K562 (cell line): ENCODE measurements around the gene SCAPER.

Experiments used
- STAT5B ChIP-seq: fragments of 250-450 bp; sonication (Bioruptor Pico); IDR thresholded peaks from 2 replicates; pipeline ENCODE4 v1.8.0; 2021; ENCODE audit warnings: mild to moderate bottlenecking, inconsistent platforms
- TEAD4 ChIP-seq, 2 experiments: sonication (generic) in 1 of 2; formaldehyde crosslinking in 1 of 2; IDR thresholded peaks; 2 replicates each; pipeline versions ENCODE4 v1.6.1 to v1.8.0; 2012 to 2022; ENCODE audit warnings: borderline replicate concordance in 1 of 2, inconsistent platforms in 1 of 2, low read length in 1 of 2, mild to moderate bottlenecking in 1 of 2, missing genetic modification reagents in 1 of 2
- ZC3H4 ChIP-seq: sonication (generic); formaldehyde crosslinking; IDR thresholded peaks from 2 replicates; pipeline ENCODE4 v1.9.0; 2021; ENCODE audit warnings: missing genetic modification reagents, borderline replicate concordance
- TF ChIP-seq, protein P1 (sequence below), 3 experiments: IDR thresholded peaks in 2 of 3; conservative IDR thresholded peaks in 1 of 3; 2 replicates each; pipeline ENCODE4 v1.5.1; 2011 to 2012; ENCODE audit warnings: low read length in 3 of 3, mild to moderate bottlenecking in 3 of 3, control low read depth in 2 of 3, improper control_type of control experiment in 1 of 3, inconsistent platforms in 1 of 3, low read depth in 1 of 3, mixed read lengths in 1 of 3, moderate library complexity in 1 of 3; ENCODE audit not compliant: insufficient read depth in 2 of 3
- TF ChIP-seq, protein P2 (sequence below): sonication (generic); formaldehyde crosslinking; IDR thresholded peaks from 2 replicates; pipeline ENCODE4 v1.8.0; 2022; ENCODE audit warnings: mild to moderate bottlenecking, missing genetic modification reagents, borderline replicate concordance
- TF ChIP-seq, protein P3 (sequence below): fragments of 450-650 bp; formaldehyde crosslinking; conservative IDR thresholded peaks from 2 replicates; pipeline ENCODE4 v1.4.0; 2022; ENCODE audit warnings: mild to moderate bottlenecking, missing genetic modification characterization

DNA sequence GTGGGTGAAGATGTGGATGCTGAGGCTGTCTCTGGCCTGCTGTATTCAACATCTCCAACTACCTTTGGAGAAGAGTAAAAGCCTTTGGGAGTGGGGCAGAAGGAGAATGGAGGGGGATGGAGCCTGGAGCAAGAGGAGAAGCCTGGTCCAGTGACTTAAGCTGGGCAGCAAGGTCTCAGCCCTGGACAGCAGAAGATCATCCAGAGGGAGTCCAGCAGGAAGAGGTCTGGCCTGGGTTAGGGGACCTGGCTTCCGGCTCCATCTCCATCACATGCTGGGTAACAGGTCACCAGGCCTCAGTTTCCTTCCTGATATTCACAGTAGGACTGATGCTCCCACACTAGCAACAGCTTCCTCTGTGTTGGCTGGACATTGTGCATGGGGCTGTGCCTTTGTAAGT, 572.3 kb downstream of the SCAPER start:
- TF ChIP-seq, protein P1, sequence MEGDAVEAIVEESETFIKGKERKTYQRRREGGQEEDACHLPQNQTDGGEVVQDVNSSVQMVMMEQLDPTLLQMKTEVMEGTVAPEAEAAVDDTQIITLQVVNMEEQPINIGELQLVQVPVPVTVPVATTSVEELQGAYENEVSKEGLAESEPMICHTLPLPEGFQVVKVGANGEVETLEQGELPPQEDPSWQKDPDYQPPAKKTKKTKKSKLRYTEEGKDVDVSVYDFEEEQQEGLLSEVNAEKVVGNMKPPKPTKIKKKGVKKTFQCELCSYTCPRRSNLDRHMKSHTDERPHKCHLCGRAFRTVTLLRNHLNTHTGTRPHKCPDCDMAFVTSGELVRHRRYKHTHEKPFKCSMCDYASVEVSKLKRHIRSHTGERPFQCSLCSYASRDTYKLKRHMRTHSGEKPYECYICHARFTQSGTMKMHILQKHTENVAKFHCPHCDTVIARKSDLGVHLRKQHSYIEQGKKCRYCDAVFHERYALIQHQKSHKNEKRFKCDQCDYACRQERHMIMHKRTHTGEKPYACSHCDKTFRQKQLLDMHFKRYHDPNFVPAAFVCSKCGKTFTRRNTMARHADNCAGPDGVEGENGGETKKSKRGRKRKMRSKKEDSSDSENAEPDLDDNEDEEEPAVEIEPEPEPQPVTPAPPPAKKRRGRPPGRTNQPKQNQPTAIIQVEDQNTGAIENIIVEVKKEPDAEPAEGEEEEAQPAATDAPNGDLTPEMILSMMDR (IDR thresholded peaks at IDR 0.05 in 2 of 3, conservative IDR thresholded peaks at IDR 0.05 in 1 of 3; ENCODE audit: insufficient read depth in 2 of 3, low read depth in 1 of 3, low read length in 3 of 3) = no peak
- TF ChIP-seq, protein P2, sequence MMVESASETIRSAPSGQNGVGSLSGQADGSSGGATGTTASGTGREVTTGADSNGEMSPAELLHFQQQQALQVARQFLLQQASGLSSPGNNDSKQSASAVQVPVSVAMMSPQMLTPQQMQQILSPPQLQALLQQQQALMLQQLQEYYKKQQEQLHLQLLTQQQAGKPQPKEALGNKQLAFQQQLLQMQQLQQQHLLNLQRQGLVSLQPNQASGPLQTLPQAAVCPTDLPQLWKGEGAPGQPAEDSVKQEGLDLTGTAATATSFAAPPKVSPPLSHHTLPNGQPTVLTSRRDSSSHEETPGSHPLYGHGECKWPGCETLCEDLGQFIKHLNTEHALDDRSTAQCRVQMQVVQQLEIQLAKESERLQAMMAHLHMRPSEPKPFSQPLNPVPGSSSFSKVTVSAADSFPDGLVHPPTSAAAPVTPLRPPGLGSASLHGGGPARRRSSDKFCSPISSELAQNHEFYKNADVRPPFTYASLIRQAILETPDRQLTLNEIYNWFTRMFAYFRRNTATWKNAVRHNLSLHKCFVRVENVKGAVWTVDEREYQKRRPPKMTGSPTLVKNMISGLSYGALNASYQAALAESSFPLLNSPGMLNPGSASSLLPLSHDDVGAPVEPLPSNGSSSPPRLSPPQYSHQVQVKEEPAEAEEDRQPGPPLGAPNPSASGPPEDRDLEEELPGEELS (CRISPR knock-in tag) = no peak
- TF ChIP-seq, protein P3, sequence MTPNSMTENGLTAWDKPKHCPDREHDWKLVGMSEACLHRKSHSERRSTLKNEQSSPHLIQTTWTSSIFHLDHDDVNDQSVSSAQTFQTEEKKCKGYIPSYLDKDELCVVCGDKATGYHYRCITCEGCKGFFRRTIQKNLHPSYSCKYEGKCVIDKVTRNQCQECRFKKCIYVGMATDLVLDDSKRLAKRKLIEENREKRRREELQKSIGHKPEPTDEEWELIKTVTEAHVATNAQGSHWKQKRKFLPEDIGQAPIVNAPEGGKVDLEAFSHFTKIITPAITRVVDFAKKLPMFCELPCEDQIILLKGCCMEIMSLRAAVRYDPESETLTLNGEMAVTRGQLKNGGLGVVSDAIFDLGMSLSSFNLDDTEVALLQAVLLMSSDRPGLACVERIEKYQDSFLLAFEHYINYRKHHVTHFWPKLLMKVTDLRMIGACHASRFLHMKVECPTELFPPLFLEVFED = no peak
- TF ChIP-seq STAT5B (CRISPR knock-in tag) (no peak), TEAD4 (IDR thresholded peaks at IDR 0.05; ENCODE audit: low read length) (no peak), TEAD4 (CRISPR knock-in tag; IDR thresholded peaks at IDR 0.05; ENCODE audit: borderline replicate concordance) (no peak), ZC3H4 (CRISPR knock-in tag) (no peak)
